ENCODE data around the gene CEBPB.
"Not testable (repeated sequence)": the region's sequence is repeated elsewhere in the genome, so short reads cannot be mapped to it uniquely, and the experiment has no call there.

The CEBPB gene

GRCh38 chr20:50200482-50201104 lies 10.0 kb downstream of the CEBPB start:
- no CpG with 5 or more reads among the region's 6 CpGs for WGBS (ENCODE audit: extremely low coverage, insufficient coverage, low lambda C conversion rate)
- H3K27ac ChIP-seq (ENCODE audit: low read depth, low read length) = no peak overlapping the region
- H3K4me2 ChIP-seq (ENCODE audit: low read length) = no peak overlapping the region

GRCh38 chr20:50201710-50202109 lies 11.1 kb downstream of the CEBPB start:
- not testable (repeated sequence) for DNase-seq; H4K8ac ChIP-seq (ENCODE audit: low read depth, low read length); H2BK15ac ChIP-seq (replicated peaks; ENCODE audit: low read depth); H3K23ac ChIP-seq (ENCODE audit: low read length); H2AK5ac ChIP-seq (ENCODE audit: low read length); H3K56ac ChIP-seq (ENCODE audit: low read length); H3K27me3 ChIP-seq (ENCODE audit: insufficient read depth, low read length, poor library complexity); H3K9ac ChIP-seq (ENCODE audit: low read length); H3K79me2 ChIP-seq (ENCODE audit: control insufficient read depth, insufficient read depth, low read length); H3K18ac ChIP-seq (ENCODE audit: low read length); H2BK5ac ChIP-seq (ENCODE audit: low read length); H2BK120ac ChIP-seq (ENCODE audit: low read depth, low read length); H3K4me1 ChIP-seq (ENCODE audit: control insufficient read depth, low read depth, low read length); H3K4me3 ChIP-seq (ENCODE audit: low read length); H3K4me2 ChIP-seq (ENCODE audit: low read length); H3K4ac ChIP-seq (ENCODE audit: low read depth, low read length); H3K27ac ChIP-seq (ENCODE audit: low read depth, low read length); H3K36me3 ChIP-seq (ENCODE audit: control insufficient read depth, insufficient read depth, low read length); H3K79me1 ChIP-seq (ENCODE audit: low read length); H4K5ac ChIP-seq (ENCODE audit: low read length)
- no CpG with 5 or more reads among the region's 7 CpGs for WGBS (ENCODE audit: extremely low coverage, insufficient coverage, low lambda C conversion rate)

More at GRCh38 chr20:50200482-50201104, 10.0 kb downstream of the CEBPB start:
- H3K18ac ChIP-seq (ENCODE audit: low read length) = no peak overlapping the region
- no peak overlapping the region for H3K9ac ChIP-seq (ENCODE audit: low read length)
- no peak overlapping the region for H3K23ac ChIP-seq (ENCODE audit: low read length)
- no peak overlapping the region for H2BK5ac ChIP-seq (ENCODE audit: low read length)
- no peaks in the 10 kb centered on the region for H3K36me3 ChIP-seq (ENCODE audit: control insufficient read depth, insufficient read depth, low read length)
- H2AK5ac ChIP-seq (ENCODE audit: low read length) = no peak overlapping the region
- no peak for DNase-seq
- H3K4me1 ChIP-seq (ENCODE audit: control insufficient read depth, low read depth, low read length) = no peaks in the 10 kb centered on the region
- no peak overlapping the region for H4K5ac ChIP-seq (ENCODE audit: low read length)
- H3K27me3 ChIP-seq (ENCODE audit: insufficient read depth, low read length, poor library complexity) = no peaks in the 10 kb centered on the region
- no peak overlapping the region for H3K56ac ChIP-seq (ENCODE audit: low read length)
- H3K4me3 ChIP-seq (ENCODE audit: low read length) = no peak overlapping the region
- H3K79me1 ChIP-seq (ENCODE audit: low read length) = no peaks in the 10 kb centered on the region
- no peaks in the 10 kb centered on the region for H3K79me2 ChIP-seq (ENCODE audit: control insufficient read depth, insufficient read depth, low read length)
- no peak overlapping the region for H3K4ac ChIP-seq (ENCODE audit: low read depth, low read length)
- H2BK15ac ChIP-seq (replicated peaks; ENCODE audit: low read depth) = no peak overlapping the region
- H4K8ac ChIP-seq (ENCODE audit: low read depth, low read length) = no peak overlapping the region
- H2BK120ac ChIP-seq (ENCODE audit: low read depth, low read length) = no peak overlapping the region

- H3K27ac ChIP-seq (ENCODE audit: low read depth, low read length) = no peak overlapping the region
- H3K79me1 ChIP-seq (ENCODE audit: low read length) = no peaks in the 10 kb centered on the region
- no peak overlapping the region for H3K4me3 ChIP-seq (ENCODE audit: low read length)
- H3K9ac ChIP-seq (ENCODE audit: low read length) = no peak overlapping the region
- H2BK5ac ChIP-seq (ENCODE audit: low read length) = no peak overlapping the region
- H4K5ac ChIP-seq (ENCODE audit: low read length) = no peak overlapping the region
- H3K79me2 ChIP-seq (ENCODE audit: control insufficient read depth, insufficient read depth, low read length) = no peaks in the 10 kb centered on the region
- no peak overlapping the region for H2BK120ac ChIP-seq (ENCODE audit: low read depth, low read length)
- no peak overlapping the region for H3K4ac ChIP-seq (ENCODE audit: low read depth, low read length)
- H3K23ac ChIP-seq (ENCODE audit: low read length) = no peak overlapping the region
- H3K4me2 ChIP-seq (ENCODE audit: low read length) = no peak overlapping the region
- no peaks in the 10 kb centered on the region for H3K4me1 ChIP-seq (ENCODE audit: control insufficient read depth, low read depth, low read length)
- no peak for DNase-seq
- H2AK5ac ChIP-seq (ENCODE audit: low read length) = no peak overlapping the region
- H3K56ac ChIP-seq (ENCODE audit: low read length) = no peak overlapping the region
- no CpG with 5 or more reads among the region's 5 CpGs for WGBS (ENCODE audit: extremely low coverage, insufficient coverage, low lambda C conversion rate)
- no peak overlapping the region for H3K18ac ChIP-seq (ENCODE audit: low read length)
- H3K36me3 ChIP-seq (ENCODE audit: control insufficient read depth, insufficient read depth, low read length) = no peaks in the 10 kb centered on the region
- no peak overlapping the region for H2BK15ac ChIP-seq (replicated peaks; ENCODE audit: low read depth)
- H4K8ac ChIP-seq (ENCODE audit: low read depth, low read length) = no peak overlapping the region
- no peaks in the 10 kb centered on the region for H3K27me3 ChIP-seq (ENCODE audit: insufficient read depth, low read length, poor library complexity)
These were observed 12.0 kb downstream of the CEBPB start for GRCh38 chr20:50202677-50203076.

- DNase-seq = no peak
- H3K4me3 ChIP-seq (ENCODE audit: low read length) = no peak overlapping the region
- no CpG with 5 or more reads among the region's 5 CpGs for WGBS (ENCODE audit: extremely low coverage, insufficient coverage, low lambda C conversion rate)
These were observed 13.6 kb downstream of the CEBPB start for GRCh38 chr20:50203951-50204937.

GRCh38 chr20:50207026-50207425 lies 16.4 kb downstream of the CEBPB start:
- H3K4me1 ChIP-seq (ENCODE audit: control insufficient read depth, low read depth, low read length) = no peaks in the 10 kb centered on the region
- no peak overlapping the region for H3K4ac ChIP-seq (ENCODE audit: low read depth, low read length)
- WGBS (ENCODE audit: extremely low coverage, insufficient coverage, low lambda C conversion rate) = no CpG with 5 or more reads among the region's 1 CpG
- no peak overlapping the region for H3K56ac ChIP-seq (ENCODE audit: low read length)
- H3K27me3 ChIP-seq (ENCODE audit: insufficient read depth, low read length, poor library complexity) = no peaks in the 10 kb centered on the region
- no peaks in the 10 kb centered on the region for H3K79me2 ChIP-seq (ENCODE audit: control insufficient read depth, insufficient read depth, low read length)
- no peak overlapping the region for H2BK120ac ChIP-seq (ENCODE audit: low read depth, low read length)
- H3K23ac ChIP-seq (ENCODE audit: low read length) = no peak overlapping the region
- no peak overlapping the region for H3K9ac ChIP-seq (ENCODE audit: low read length)
- no peak overlapping the region for H3K27ac ChIP-seq (ENCODE audit: low read depth, low read length)
- no peak overlapping the region for H4K8ac ChIP-seq (ENCODE audit: low read depth, low read length)
- H3K36me3 ChIP-seq (ENCODE audit: control insufficient read depth, insufficient read depth, low read length) = no peaks in the 10 kb centered on the region
- DNase-seq = no peak
- no peak overlapping the region for H3K4me2 ChIP-seq (ENCODE audit: low read length)
- no peak overlapping the region for H2AK5ac ChIP-seq (ENCODE audit: low read length)
- H4K5ac ChIP-seq (ENCODE audit: low read length) = no peak overlapping the region
- no peak overlapping the region for H2BK5ac ChIP-seq (ENCODE audit: low read length)
- H3K4me3 ChIP-seq (ENCODE audit: low read length) = no peak overlapping the region
- H3K79me1 ChIP-seq (ENCODE audit: low read length) = no peaks in the 10 kb centered on the region
- H3K18ac ChIP-seq (ENCODE audit: low read length) = no peak overlapping the region
- no peak overlapping the region for H2BK15ac ChIP-seq (replicated peaks; ENCODE audit: low read depth)

More at GRCh38 chr20:50203951-50204937, 13.6 kb downstream of the CEBPB start:
- Histone ChIP-seq H3K56ac (ENCODE audit: low read length) (no peak overlapping the region), H3K27me3 (ENCODE audit: insufficient read depth, low read length, poor library complexity) (no peaks in the 10 kb centered on the region), H3K9ac (ENCODE audit: low read length) (no peak overlapping the region), H3K4me2 (ENCODE audit: low read length) (no peak overlapping the region), H2BK120ac (ENCODE audit: low read depth, low read length) (no peak overlapping the region), H4K5ac (ENCODE audit: low read length) (no peak overlapping the region), H2BK15ac (replicated peaks; ENCODE audit: low read depth) (no peak overlapping the region), H3K18ac (ENCODE audit: low read length) (no peak overlapping the region), H3K79me1 (ENCODE audit: low read length) (no peaks in the 10 kb centered on the region), H3K4me1 (ENCODE audit: control insufficient read depth, low read depth, low read length) (no peaks in the 10 kb centered on the region), H3K23ac (ENCODE audit: low read length) (no peak overlapping the region), H3K79me2 (ENCODE audit: control insufficient read depth, insufficient read depth, low read length) (no peaks in the 10 kb centered on the region), H2BK5ac (ENCODE audit: low read length) (no peak overlapping the region), H3K27ac (ENCODE audit: low read depth, low read length) (no peak overlapping the region), H3K4ac (ENCODE audit: low read depth, low read length) (no peak overlapping the region), H4K8ac (ENCODE audit: low read depth, low read length) (no peak overlapping the region), H2AK5ac (ENCODE audit: low read length) (no peak overlapping the region), H3K36me3 (ENCODE audit: control insufficient read depth, insufficient read depth, low read length) (no peaks in the 10 kb centered on the region)

All from mesendoderm (in vitro differentiated cells).